CD4-positive, alpha-beta T cell treated with Interleukin-10 for 1 hour (primary cell): ENCODE measurements around the gene STN1.
A peak's percentile ranks its signal among the peaks of the same experiment; 100 is the strongest.

ENCODE experiments used
- DNase-seq: peaks from one replicate; pipeline ENCODE4 v3.0.0-alpha.2; 2020

STN1 gene

GRCh38 chr10:103928784-103929183, 10.8 kb upstream of the STN1 start:
- no peak for DNase-seq

GRCh38 chr10:103926722-103927319, 8.8 kb upstream of the STN1 start:
- DNase-seq: no peak

- DNase-seq: no peak
These were observed 7.6 kb upstream of the STN1 start for GRCh38 chr10:103925591-103925990.

- DNase-seq: no peak
These were observed 5.5 kb upstream of the STN1 start for GRCh38 chr10:103923502-103923901.

- DNase-seq: no peak
These were observed 4.7 kb upstream of the STN1 start for GRCh38 chr10:103922659-103923058.

GRCh38 chr10:103921750-103922195, 3.8 kb upstream of the STN1 start:
- DNase-seq: peak; percentile 46

- no peak for DNase-seq
These were observed 3.3 kb upstream of the STN1 start for GRCh38 chr10:103921248-103921647.

- no peak for DNase-seq
These were observed 1.7 kb upstream of the STN1 start for GRCh38 chr10:103919648-103920025.

- DNase-seq: no peak
These were observed 507 bp downstream of the STN1 start for GRCh38 chr10:103917302-103918052.

GRCh38 chr10:103916876-103917275, 1.1 kb downstream of the STN1 start:
- DNase-seq: no peak

- no peak for DNase-seq
These were observed 1.7 kb downstream of the STN1 start for GRCh38 chr10:103916254-103916653.

GRCh38 chr10:103915796-103916195, 2.2 kb downstream of the STN1 start:
- DNase-seq: peak; percentile 60

GRCh38 chr10:103912759-103913158, 5.2 kb downstream of the STN1 start:
- DNase-seq: no peak

- DNase-seq: peak; percentile 81
These were observed 6.9 kb downstream of the STN1 start for GRCh38 chr10:103911021-103911459.

GRCh38 chr10:103910442-103911012, 7.5 kb downstream of the STN1 start:
- DNase-seq: no peak

GRCh38 chr10:103905441-103905840, 12.5 kb downstream of the STN1 start:
- DNase-seq: no peak

GRCh38 chr10:103901299-103901698, 16.7 kb downstream of the STN1 start:
- peak; percentile 34 for DNase-seq

GRCh38 chr10:103899312-103899711, 18.7 kb downstream of the STN1 start:
- no peak for DNase-seq

- no peak for DNase-seq
These were observed 20.7 kb downstream of the STN1 start for GRCh38 chr10:103897241-103897774.

- DNase-seq: no peak
These were observed 21.8 kb downstream of the STN1 start for GRCh38 chr10:103896225-103896624.

- DNase-seq: no peak
These were observed 22.4 kb downstream of the STN1 start for GRCh38 chr10:103895411-103896186.

- DNase-seq: no peak
These were observed 23.5 kb downstream of the STN1 start for GRCh38 chr10:103894441-103894864.

- DNase-seq: no peak
These were observed 24.2 kb downstream of the STN1 start for GRCh38 chr10:103893817-103894216.
